ENCODE measurements around the gene REEP6.

GRCh38 chr19:1494115-1494815 lies 3.3 kb downstream of the REEP6 start:
- no peak for TF ChIP-seq POLR2A (IDR thresholded peaks at IDR 0.05)
- TF ChIP-seq, protein P1, sequence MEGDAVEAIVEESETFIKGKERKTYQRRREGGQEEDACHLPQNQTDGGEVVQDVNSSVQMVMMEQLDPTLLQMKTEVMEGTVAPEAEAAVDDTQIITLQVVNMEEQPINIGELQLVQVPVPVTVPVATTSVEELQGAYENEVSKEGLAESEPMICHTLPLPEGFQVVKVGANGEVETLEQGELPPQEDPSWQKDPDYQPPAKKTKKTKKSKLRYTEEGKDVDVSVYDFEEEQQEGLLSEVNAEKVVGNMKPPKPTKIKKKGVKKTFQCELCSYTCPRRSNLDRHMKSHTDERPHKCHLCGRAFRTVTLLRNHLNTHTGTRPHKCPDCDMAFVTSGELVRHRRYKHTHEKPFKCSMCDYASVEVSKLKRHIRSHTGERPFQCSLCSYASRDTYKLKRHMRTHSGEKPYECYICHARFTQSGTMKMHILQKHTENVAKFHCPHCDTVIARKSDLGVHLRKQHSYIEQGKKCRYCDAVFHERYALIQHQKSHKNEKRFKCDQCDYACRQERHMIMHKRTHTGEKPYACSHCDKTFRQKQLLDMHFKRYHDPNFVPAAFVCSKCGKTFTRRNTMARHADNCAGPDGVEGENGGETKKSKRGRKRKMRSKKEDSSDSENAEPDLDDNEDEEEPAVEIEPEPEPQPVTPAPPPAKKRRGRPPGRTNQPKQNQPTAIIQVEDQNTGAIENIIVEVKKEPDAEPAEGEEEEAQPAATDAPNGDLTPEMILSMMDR (IDR thresholded peaks at IDR 0.05): no peak

Data from body of pancreas (tissue), 4 donors.